HL-60 (cell line): ENCODE results near the gene PPFIA2.

Source experiments
- DNase-seq, 2 experiments: peaks; one replicate each; pipeline ENCODE4 v3.0.0-alpha.2; 2010 to 2020; ENCODE audit warnings: low read depth in 1 of 2, low spot score in 1 of 2
- H3K27ac ChIP-seq: fragments of 250-450 bp; sonication (Bioruptor Pico); replicated peaks from 2 replicates; pipeline ENCODE4 v1.5.1; 2020; ENCODE audit warnings: mild to moderate bottlenecking, moderate library complexity
- H3K27me3 ChIP-seq: fragments of 250-450 bp; sonication (Bioruptor Pico); 2 replicates; pipeline ENCODE4 v1.5.1; 2021; ENCODE audit warnings: mild to moderate bottlenecking, moderate library complexity; ENCODE audit not compliant: insufficient read depth, poor library complexity, severe bottlenecking
- H3K4me3 ChIP-seq: replicated peaks from 2 replicates; pipeline ENCODE4 v1.5.1; 2011; ENCODE audit warnings: mild to moderate bottlenecking, control low read depth, low read length; ENCODE audit not compliant: insufficient read depth
- CTCF ChIP-seq: IDR thresholded peaks from one replicate; pipeline ENCODE4 v1.5.1; 2011; ENCODE audit warnings: low read length, control low read depth, inconsistent platforms; ENCODE audit not compliant: insufficient read depth
- GABPA ChIP-seq: IDR thresholded peaks from 2 replicates; pipeline ENCODE4 v1.6.1; 2012; ENCODE audit warnings: low read depth
- POLR2AphosphoS5 ChIP-seq: IDR thresholded peaks from 2 replicates; pipeline ENCODE4 v1.6.1; 2012; ENCODE audit warnings: low read depth
- REST ChIP-seq: IDR thresholded peaks from 2 replicates; pipeline ENCODE4 v1.6.1; 2012; ENCODE audit warnings: low read depth; ENCODE audit not compliant: insufficient replicate concordance
- SPI1 ChIP-seq: IDR thresholded peaks from 2 replicates; pipeline ENCODE4 v1.6.1; 2012; ENCODE audit warnings: low read depth, mild to moderate bottlenecking, borderline replicate concordance

PPFIA2 gene

GRCh38 chr12:81627336-81628189, 131.6 kb downstream of the PPFIA2 start:
- Histone ChIP-seq H3K4me3 (no peak overlapping the region), H3K27me3 (no peaks in the 10 kb centered on the region), H3K27ac (no peak overlapping the region)
- DNase-seq, result peak in 1 of 2 experiments; percentile 4
- no peak for TF ChIP-seq POLR2AphosphoS5
- TF ChIP-seq REST, result no peak
- TF ChIP-seq CTCF, result peak; percentile 22

- DNase-seq, result no peak
- H3K27me3 ChIP-seq, result no peaks in the 10 kb centered on the region
- no peak overlapping the region for H3K27ac ChIP-seq
- H3K4me3 ChIP-seq, result no peak overlapping the region
- TF ChIP-seq GABPA (no peak), POLR2AphosphoS5 (no peak), SPI1 (no peak)
Measured at GRCh38 chr12:81626406-81626805, 132.7 kb downstream of the PPFIA2 start.

GRCh38 chr12:81617915-81618314, 141.2 kb downstream of the PPFIA2 start:
- DNase-seq, result no peak
- no peak overlapping the region for H3K4me3 ChIP-seq
- H3K27me3 ChIP-seq, result no peaks in the 10 kb centered on the region
- TF ChIP-seq POLR2AphosphoS5 (no peak), GABPA (no peak), CTCF (no peak), SPI1 (no peak), REST (no peak)
- no peak overlapping the region for H3K27ac ChIP-seq

- H3K27ac ChIP-seq, result no peak overlapping the region
- no peak for DNase-seq
- TF ChIP-seq GABPA (no peak), POLR2AphosphoS5 (no peak), SPI1 (no peak)
Measured at GRCh38 chr12:81615026-81615588, 144.0 kb downstream of the PPFIA2 start.

More at GRCh38 chr12:81615026-81615588, 144.0 kb downstream of the PPFIA2 start:
- Histone ChIP-seq H3K27me3 (no peaks in the 10 kb centered on the region), H3K4me3 (no peak overlapping the region)
